ENCODE data around the gene INSIG2.
"Not testable (repeated sequence)": the region's sequence is repeated elsewhere in the genome, so short reads cannot be mapped to it uniquely, and the experiment has no call there.

Gene INSIG2

GRCh38 chr2:118061135-118061955 lies 26.9 kb upstream of the INSIG2 start:
- peak; percentile 46 for DNase-seq

GRCh38 chr2:118062048-118062447 lies 26.2 kb upstream of the INSIG2 start:
- no peak for DNase-seq

GRCh38 chr2:118062669-118063068 lies 25.6 kb upstream of the INSIG2 start:
- no peak for DNase-seq

GRCh38 chr2:118065015-118065706 lies 23.1 kb upstream of the INSIG2 start:
- DNase-seq: no peak

GRCh38 chr2:118065921-118066511 lies 22.3 kb upstream of the INSIG2 start:
- no peak for DNase-seq

- no peak for DNase-seq
Measured at GRCh38 chr2:118077636-118078247, 10.5 kb upstream of the INSIG2 start.

- DNase-seq: no peak
Measured at GRCh38 chr2:118078734-118079133, 9.5 kb upstream of the INSIG2 start.

GRCh38 chr2:118084491-118085089 lies 3.7 kb upstream of the INSIG2 start:
- no peak for DNase-seq

GRCh38 chr2:118085173-118086023 lies 2.9 kb upstream of the INSIG2 start:
- no peak for DNase-seq

GRCh38 chr2:118086024-118086633 lies 2.1 kb upstream of the INSIG2 start:
- no peak for DNase-seq

GRCh38 chr2:118089139-118089800 lies 999 bp downstream of the INSIG2 start:
- peak; percentile 37 for DNase-seq

GRCh38 chr2:118090387-118091139 lies 2.3 kb downstream of the INSIG2 start:
- DNase-seq: no peak

GRCh38 chr2:118091140-118091478 lies 2.8 kb downstream of the INSIG2 start:
- DNase-seq: no peak

- no peak for DNase-seq
Measured at GRCh38 chr2:118091631-118092030, 3.4 kb downstream of the INSIG2 start.

GRCh38 chr2:118094102-118094501 lies 5.8 kb downstream of the INSIG2 start:
- DNase-seq: not testable (repeated sequence)

GRCh38 chr2:118094503-118094902 lies 6.2 kb downstream of the INSIG2 start:
- DNase-seq: no peak

- DNase-seq: no peak
Measured at GRCh38 chr2:118095610-118096009, 7.3 kb downstream of the INSIG2 start.

- DNase-seq: no peak
Measured at GRCh38 chr2:118097657-118098056, 9.4 kb downstream of the INSIG2 start.

GRCh38 chr2:118098307-118099030 lies 10.2 kb downstream of the INSIG2 start:
- no peak for DNase-seq
